GM23338 (cell line): ENCODE results near the gene CELF2. TPM values are rescaled to one million over a fixed set of nuclear protein-coding genes. Genes with fewer than 3 reads are reported as not detected.
"Not testable (repeated sequence)": the region's sequence is repeated elsewhere in the genome, so short reads cannot be mapped to it uniquely, and the experiment has no call there.

Experiments
- ATAC-seq: fragments of 200-7000 bp; cut with Tn5 transposase; 3 replicates; pipeline ENCODE4 v1.9.1; 2020
- DNase-seq: peaks from one replicate; pipeline ENCODE4 v3.0.0-alpha.2; 2015; ENCODE audit warnings: low spot score
- H2AFZ ChIP-seq: fragments of 200-600 bp; sonication (generic); 2 replicates; pipeline ENCODE4 v1.8.0; 2016; ENCODE audit warnings: antibody characterized with exemption, mild to moderate bottlenecking, moderate library complexity
- H3F3A ChIP-seq: fragments of 200-600 bp; sonication (generic); replicated peaks from 2 replicates; pipeline ENCODE4 v1.8.0; 2017; ENCODE audit warnings: antibody characterized with exemption, mixed run types, low read depth
- H3K27ac ChIP-seq: fragments of 200-600 bp; sonication (generic); 2 replicates; pipeline ENCODE4 v1.6.1; 2016; ENCODE audit warnings: low read depth
- H3K27me3 ChIP-seq: fragments of 200-600 bp; sonication (generic); 2 replicates; pipeline ENCODE4 v1.8.0; 2016; ENCODE audit warnings: mild to moderate bottlenecking, mixed run types, moderate library complexity; ENCODE audit not compliant: insufficient read depth
- H3K36me3 ChIP-seq: fragments of 200-600 bp; sonication (generic); 2 replicates; pipeline ENCODE4 v1.8.0; 2016; ENCODE audit warnings: mild to moderate bottlenecking; ENCODE audit not compliant: insufficient read depth
- H3K4me1 ChIP-seq: fragments of 200-600 bp; sonication (generic); 2 replicates; pipeline ENCODE4 v1.8.0; 2016; ENCODE audit warnings: mild to moderate bottlenecking, moderate library complexity; ENCODE audit not compliant: insufficient read depth
- H3K4me2 ChIP-seq: fragments of 200-600 bp; sonication (generic); 2 replicates; pipeline ENCODE4 v1.7.1; 2017; ENCODE audit warnings: mixed run types
- H3K4me3 ChIP-seq: fragments of 200-600 bp; sonication (generic); 2 replicates; pipeline ENCODE4 v1.6.1; 2016; ENCODE audit warnings: mixed run types
- H3K79me2 ChIP-seq: fragments of 200-600 bp; sonication (generic); replicated peaks from 2 replicates; pipeline ENCODE4 v1.8.0; 2017; ENCODE audit warnings: mild to moderate bottlenecking; ENCODE audit not compliant: insufficient read depth
- H3K9me2 ChIP-seq: fragments of 200-600 bp; sonication (generic); 2 replicates; pipeline ENCODE4 v1.8.0; 2017; ENCODE audit not compliant: insufficient read depth
- H4K20me1 ChIP-seq: fragments of 200-600 bp; sonication (generic); replicated peaks from 2 replicates; pipeline ENCODE4 v1.8.0; 2017; ENCODE audit warnings: mild to moderate bottlenecking; ENCODE audit not compliant: insufficient read depth
- H3K27ac Mint-ChIP-seq: 2 replicates; pipeline ENCODE4 v1.8.0; 2020; ENCODE audit warnings: inconsistent platforms, mild to moderate bottlenecking, moderate library complexity, mixed read lengths
- H3K27me3 Mint-ChIP-seq: 3 replicates; pipeline ENCODE4 v1.8.0; 2022; ENCODE audit warnings: low read depth, mild to moderate bottlenecking, moderate library complexity, mixed read lengths, inconsistent platforms; ENCODE audit not compliant: insufficient read depth, poor library complexity
- H3K36me3 Mint-ChIP-seq: 3 replicates; pipeline ENCODE4 v1.8.0; 2021; ENCODE audit warnings: low read depth, mild to moderate bottlenecking, inconsistent platforms, moderate library complexity, mixed read lengths
- H3K4me1 Mint-ChIP-seq: 3 replicates; pipeline ENCODE4 v1.8.0; 2020; ENCODE audit warnings: mild to moderate bottlenecking, inconsistent platforms, mixed read lengths
- H3K4me3 Mint-ChIP-seq: 3 replicates; pipeline ENCODE4 v1.8.0; 2021; ENCODE audit warnings: moderate library complexity, mild to moderate bottlenecking, inconsistent platforms, mixed read lengths
- H3K9me3 Mint-ChIP-seq: 3 replicates; pipeline ENCODE4 v1.8.0; 2020; ENCODE audit warnings: moderate library complexity, mild to moderate bottlenecking, inconsistent platforms, mixed read lengths
- CTCF ChIP-seq, 2 experiments: fragments of 200-600 bp in 1 of 2; sonication (generic) in 1 of 2; conservative IDR thresholded peaks; 2 replicates each; pipeline versions ENCODE4 v1.5.1 to v1.6.1; 2016 to 2017; ENCODE audit warnings: antibody characterized with exemption in 2 of 2, low read depth in 2 of 2, mild to moderate bottlenecking in 2 of 2, moderate library complexity in 1 of 2
- POLR2AphosphoS5 ChIP-seq: IDR thresholded peaks from 2 replicates; pipeline ENCODE4 v1.6.1; 2016; ENCODE audit warnings: antibody characterized with exemption, low read depth
- ZNF462 ChIP-seq: fragments of 250-450 bp; sonication (Bioruptor Pico); IDR thresholded peaks from 2 replicates; pipeline ENCODE4 v1.5.0; 2020; ENCODE audit warnings: mild to moderate bottlenecking, moderate library complexity
- polyA plus RNA-seq: library from polyadenylated mRNA; unstranded; fragments of >200 nt; fragmentation: Nextera tagmentation; extraction: Ambion mirVana; gene quantifications from 2 replicates; pipeline ENCODE4 v1.2.1, GENCODE V29; 2016
- total RNA-seq: library from RNA; depleted of rRNA; stranded (reverse); fragments of >200 nt; shearing (Covaris generic); gene quantifications from 2 replicates; pipeline ENCODE4 v1.2.3, GENCODE V29; 2014

The CELF2 gene
- total and polyA plus RNA-seq, 2 experiments from 2014 or later: 18.1 to 22.5 TPM

- no peak for TF ChIP-seq ZNF462 (CRISPR knock-in tag)
These were observed 326.9 kb downstream of the CELF2 start (continued) for GRCh38 chr10:11344550-11344949.

GRCh38 chr10:11345224-11346054 is 327.8 kb downstream of the CELF2 start:
- Histone ChIP-seq H3K36me3 (no peaks in the 10 kb centered on the region), H3F3A (no peaks in the 10 kb centered on the region), H2AFZ (peak overlapping the region; percentile 87), H3K4me2 (no peak overlapping the region), H3K27ac (no peak overlapping the region), H4K20me1 (no peaks in the 10 kb centered on the region), H3K27me3 (no peaks in the 10 kb centered on the region), H3K4me3 (no peak overlapping the region), H3K4me1 (no peaks in the 10 kb centered on the region), H3K79me2 (no peaks in the 10 kb centered on the region), H3K9me2 (no peaks in the 10 kb centered on the region)
- peaks cover 2% of the 10 kb centered on the region for H3K27me3 Mint-ChIP-seq
- TF ChIP-seq POLR2AphosphoS5 (no peak), CTCF (conservative IDR thresholded peaks at IDR 0.05; ENCODE audit: low read depth in 2 of 2) (peak; percentile 41 to 71)
- ATAC-seq: peak; percentile 74
- no peak overlapping the region for H3K4me3 Mint-ChIP-seq
- peaks cover 2% of the 10 kb centered on the region; the same call in 1 of the 3 replicates for H3K36me3 Mint-ChIP-seq
- H3K4me1 Mint-ChIP-seq: peaks cover 3% of the 10 kb centered on the region; the same call in 2 of the 3 replicates
- DNase-seq: peak; percentile 83
- H3K9me3 Mint-ChIP-seq: peaks cover 10% of the 10 kb centered on the region
- no peak overlapping the region for H3K27ac Mint-ChIP-seq

- not testable (repeated sequence) for H3K4me2 ChIP-seq, H3K4me3 ChIP-seq, H3K36me3 Mint-ChIP-seq, H3K36me3 ChIP-seq, H3K27ac Mint-ChIP-seq, ATAC-seq, H3F3A ChIP-seq, H3K4me1 Mint-ChIP-seq, H4K20me1 ChIP-seq, H3K9me2 ChIP-seq, H3K4me1 ChIP-seq, H3K27me3 Mint-ChIP-seq, DNase-seq, H2AFZ ChIP-seq, H3K27me3 ChIP-seq, H3K79me2 ChIP-seq, H3K4me3 Mint-ChIP-seq, H3K27ac ChIP-seq
- peaks cover 19% of the 10 kb centered on the region for H3K9me3 Mint-ChIP-seq
These were observed 329.9 kb downstream of the CELF2 start for GRCh38 chr10:11347580-11347979.
